Ascending aorta (tissue), 2 donors: Measurements from ENCODE around the gene BRINP1. TPM values are rescaled to one million over a fixed set of nuclear protein-coding genes. Genes with fewer than 3 reads are reported as not detected.

ENCODE experiments used
- DNase-seq, 2 donors: peaks; one replicate each; pipeline ENCODE4 v3.0.0-alpha.2; 2019; ENCODE audit warnings: low spot score in 2 of 2
- H3K27ac ChIP-seq, 2 donors: fragments of 200-600 bp; sonication (generic); one replicate each; pipeline ENCODE4 v1.5.1; 2016 to 2017; ENCODE audit warnings: mild to moderate bottlenecking in 1 of 2
- H3K27me3 ChIP-seq: fragments of 200-600 bp; sonication (generic); one replicate; pipeline ENCODE4 v1.5.1; 2017
- H3K36me3 ChIP-seq, 2 donors: fragments of 200-600 bp; sonication (generic); one replicate each; pipeline ENCODE4 v1.5.1; 2016
- H3K4me1 ChIP-seq, 2 donors: fragments of 200-600 bp; sonication (generic); one replicate each; pipeline ENCODE4 v1.5.1; 2016 to 2017; ENCODE audit warnings: mild to moderate bottlenecking in 1 of 2
- H3K4me3 ChIP-seq, 2 donors: fragments of 200-600 bp; sonication (generic); one replicate each; pipeline ENCODE4 v1.5.1; 2016 to 2017; ENCODE audit warnings: mild to moderate bottlenecking in 1 of 2
- H3K9me3 ChIP-seq, 2 donors: fragments of 200-600 bp; sonication (generic); one replicate each; pipeline ENCODE4 v1.5.1; 2016
- intact Hi-C: fragments of 100-400 bp; cut with DNase I; formaldehyde crosslinking; loops from one replicate; pipeline ENCODE4 v1.15.1; 2023
- total RNA-seq: library from RNA; depleted of rRNA; stranded (reverse); fragments of >200 nt; gene quantifications from one replicate; pipeline ENCODE4 v1.1.0, GENCODE V29; 2016
- TF ChIP-seq, protein P1 (sequence below), 3 experiments: fragments of 200-600 bp in 2 of 3; fragments of 450-650 bp in 1 of 3; sonication (generic) in 2 of 3; IDR thresholded peaks; one replicate each; pipeline ENCODE4 v1.5.1; 2016 to 2019; ENCODE audit warnings: antibody characterized with exemption in 3 of 3, mild to moderate bottlenecking in 1 of 3, moderate library complexity in 1 of 3

The BRINP1 gene
- total RNA-seq, 1 donor from 2014 or later: not detected

DNA sequence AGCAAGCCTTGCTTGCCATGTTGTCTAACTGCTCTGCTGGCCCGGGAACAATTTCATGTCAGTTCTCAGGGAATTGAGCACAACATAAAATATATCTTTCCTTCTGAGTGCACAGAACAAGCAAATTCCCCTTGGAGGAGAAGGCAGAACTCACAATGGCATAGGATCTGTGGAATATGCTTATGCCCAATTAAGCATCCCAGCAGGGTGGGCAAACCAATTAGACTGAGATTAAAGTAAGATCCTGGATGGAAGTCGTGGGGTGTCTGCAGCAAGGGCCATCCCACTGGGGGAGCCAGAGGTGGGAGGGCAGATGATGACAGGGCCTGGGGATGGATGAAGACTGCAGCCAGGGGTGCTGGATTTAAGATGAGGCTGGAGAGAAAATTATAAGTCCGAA is 114.1 kb downstream of the BRINP1 start:
- DNase-seq: no peak
- intact Hi-C loops: no loop called here
- Histone ChIP-seq H3K4me3 (no peak overlapping the region), H3K27ac (no peak overlapping the region), H3K36me3 (no peaks in the 10 kb centered on the region), H3K4me1 (no peaks in the 10 kb centered on the region), H3K27me3 (no peaks in the 10 kb centered on the region), H3K9me3 (no peaks in the 10 kb centered on the region)
- TF ChIP-seq, protein P1, sequence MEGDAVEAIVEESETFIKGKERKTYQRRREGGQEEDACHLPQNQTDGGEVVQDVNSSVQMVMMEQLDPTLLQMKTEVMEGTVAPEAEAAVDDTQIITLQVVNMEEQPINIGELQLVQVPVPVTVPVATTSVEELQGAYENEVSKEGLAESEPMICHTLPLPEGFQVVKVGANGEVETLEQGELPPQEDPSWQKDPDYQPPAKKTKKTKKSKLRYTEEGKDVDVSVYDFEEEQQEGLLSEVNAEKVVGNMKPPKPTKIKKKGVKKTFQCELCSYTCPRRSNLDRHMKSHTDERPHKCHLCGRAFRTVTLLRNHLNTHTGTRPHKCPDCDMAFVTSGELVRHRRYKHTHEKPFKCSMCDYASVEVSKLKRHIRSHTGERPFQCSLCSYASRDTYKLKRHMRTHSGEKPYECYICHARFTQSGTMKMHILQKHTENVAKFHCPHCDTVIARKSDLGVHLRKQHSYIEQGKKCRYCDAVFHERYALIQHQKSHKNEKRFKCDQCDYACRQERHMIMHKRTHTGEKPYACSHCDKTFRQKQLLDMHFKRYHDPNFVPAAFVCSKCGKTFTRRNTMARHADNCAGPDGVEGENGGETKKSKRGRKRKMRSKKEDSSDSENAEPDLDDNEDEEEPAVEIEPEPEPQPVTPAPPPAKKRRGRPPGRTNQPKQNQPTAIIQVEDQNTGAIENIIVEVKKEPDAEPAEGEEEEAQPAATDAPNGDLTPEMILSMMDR (IDR thresholded peaks at IDR 0.05): no peak

DNA sequence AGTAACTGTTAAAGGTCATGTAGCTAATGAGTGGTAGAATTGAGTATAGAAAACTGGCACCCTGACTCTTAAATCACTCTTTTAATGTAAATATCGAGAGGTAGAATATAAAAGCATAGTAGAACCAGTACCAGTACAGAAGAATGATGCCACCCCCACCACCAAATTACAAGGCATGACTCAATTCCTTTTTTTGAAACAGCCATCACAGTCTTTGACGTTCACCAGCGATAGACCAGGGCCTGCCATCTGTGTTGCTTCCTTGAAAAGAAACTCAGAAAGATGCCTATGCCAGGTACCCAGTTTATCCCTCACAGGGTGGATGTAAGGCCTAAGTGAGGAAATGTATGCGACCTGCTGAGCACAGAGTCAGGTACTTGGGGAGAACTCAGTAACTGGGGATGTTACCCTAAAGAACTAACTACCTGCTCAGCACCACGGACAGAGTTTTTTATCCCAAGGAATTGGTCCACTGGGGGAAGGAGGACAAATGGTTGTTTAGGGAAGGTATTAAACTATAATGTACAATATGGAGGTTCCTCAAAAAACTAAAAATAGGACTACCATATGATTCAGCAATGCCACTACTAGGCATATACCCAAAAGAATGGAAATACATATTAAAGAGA is 116.5 kb downstream of the BRINP1 start:
- Histone ChIP-seq H3K9me3 (no peaks in the 10 kb centered on the region), H3K4me3 (no peak overlapping the region), H3K27ac (no peak overlapping the region), H3K36me3 (no peaks in the 10 kb centered on the region), H3K4me1 (no peaks in the 10 kb centered on the region), H3K27me3 (no peaks in the 10 kb centered on the region)
- intact Hi-C loops: no loop called here
- no peak for DNase-seq
- TF ChIP-seq, protein P1 (IDR thresholded peaks at IDR 0.05): no peak

DNA sequence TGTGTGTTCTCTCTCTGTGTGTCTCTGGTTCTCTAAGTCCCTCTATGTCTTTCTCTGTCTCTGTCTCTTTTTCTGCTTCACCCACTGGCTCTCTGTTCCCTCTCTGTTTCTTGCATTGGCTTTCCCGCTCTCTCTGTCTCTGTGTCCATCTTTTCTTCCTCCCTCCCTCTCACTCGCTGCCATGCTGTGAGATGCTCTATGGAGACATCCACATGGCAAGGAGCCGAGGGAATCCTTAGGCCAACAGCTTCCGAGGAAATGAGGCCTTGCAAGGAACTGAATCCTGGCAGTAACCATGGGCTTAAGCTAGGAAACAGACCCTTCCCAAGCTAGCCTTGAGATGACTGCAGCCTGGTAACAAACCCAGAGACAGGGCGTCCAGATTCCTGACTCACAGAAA is 117.3 kb downstream of the BRINP1 start:
- TF ChIP-seq, protein P1 (IDR thresholded peaks at IDR 0.05): no peak
- Histone ChIP-seq H3K4me3 (no peak overlapping the region), H3K36me3 (no peaks in the 10 kb centered on the region), H3K27ac (no peak overlapping the region), H3K27me3 (no peaks in the 10 kb centered on the region), H3K4me1 (no peaks in the 10 kb centered on the region), H3K9me3 (no peaks in the 10 kb centered on the region)
- DNase-seq: no peak
- intact Hi-C loops: no loop called here

DNA sequence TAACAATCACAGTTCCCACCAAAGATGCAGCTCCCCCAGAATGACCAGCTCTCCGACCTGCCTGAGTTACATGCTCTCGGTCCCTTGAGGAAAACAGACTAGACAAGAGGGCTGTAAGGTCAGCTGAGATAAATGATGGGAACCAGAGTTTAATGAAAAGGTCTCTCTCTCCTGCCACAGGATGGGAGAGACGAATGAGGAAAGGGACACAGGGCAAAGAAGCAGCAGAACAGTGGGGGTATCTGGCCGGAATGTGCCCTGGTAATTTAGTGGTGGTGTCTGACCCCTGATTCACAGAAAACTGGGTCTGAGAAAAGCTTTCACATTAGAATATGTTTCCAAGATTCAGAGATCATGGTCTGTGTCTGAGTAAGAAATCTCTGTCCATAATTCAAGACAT is 118.5 kb downstream of the BRINP1 start:
- intact Hi-C loops: no loop called here
- Histone ChIP-seq H3K4me3 (no peak overlapping the region), H3K4me1 (no peaks in the 10 kb centered on the region), H3K27ac (no peak overlapping the region), H3K27me3 (no peaks in the 10 kb centered on the region), H3K36me3 (no peaks in the 10 kb centered on the region), H3K9me3 (no peaks in the 10 kb centered on the region)
- no peak for DNase-seq
- TF ChIP-seq, protein P1 (IDR thresholded peaks at IDR 0.05): no peak

DNA sequence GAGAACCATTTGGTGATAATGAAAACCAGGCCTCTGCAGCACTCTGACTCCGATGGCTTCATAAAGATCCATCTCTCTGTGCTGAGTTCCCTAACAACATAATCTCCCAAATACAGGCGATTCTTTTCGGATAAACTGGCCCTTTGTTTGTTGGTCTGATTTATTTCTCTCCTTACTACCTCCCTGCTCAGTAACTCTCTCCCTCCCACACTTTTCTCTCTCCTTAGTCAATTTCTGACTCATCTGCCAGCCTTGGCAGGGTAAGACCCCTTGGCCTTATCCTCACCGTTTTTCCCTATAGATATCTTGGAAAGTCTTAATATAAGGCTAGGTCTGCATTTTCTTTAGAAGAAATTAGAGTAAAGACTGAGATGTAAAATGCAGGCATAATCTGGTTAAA is 128.7 kb downstream of the BRINP1 start:
- H3K4me3 ChIP-seq: no peak overlapping the region
- H3K4me1 ChIP-seq: no peaks in the 10 kb centered on the region
- no peaks in the 10 kb centered on the region for H3K36me3 ChIP-seq
- H3K27me3 ChIP-seq: no peaks in the 10 kb centered on the region
- no peak overlapping the region for H3K27ac ChIP-seq
- TF ChIP-seq, protein P1 (IDR thresholded peaks at IDR 0.05): no peak
- H3K9me3 ChIP-seq: no peaks in the 10 kb centered on the region
- intact Hi-C loops: no loop called here
- DNase-seq: no peak

DNA sequence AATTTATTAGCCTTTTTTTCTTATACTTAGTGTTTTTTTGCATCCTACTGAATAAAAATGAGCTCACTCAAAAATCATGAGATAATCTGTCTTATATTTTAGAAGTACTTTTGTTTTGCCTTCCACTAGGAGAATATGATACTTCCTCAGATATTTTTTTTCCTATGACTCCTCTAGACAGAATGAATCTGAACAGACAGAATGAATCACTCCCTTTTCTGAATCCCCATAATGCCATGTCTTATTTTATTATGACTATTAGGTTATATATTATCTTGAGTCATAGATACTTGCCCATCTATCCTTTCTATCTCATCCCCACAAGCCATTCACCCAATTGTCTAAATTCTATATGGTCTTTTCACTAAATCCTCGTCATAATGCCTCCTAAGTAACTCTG is 134.6 kb downstream of the BRINP1 start:
- H3K4me3 ChIP-seq: no peak overlapping the region
- intact Hi-C loops: no loop called here
- no peaks in the 10 kb centered on the region for H3K4me1 ChIP-seq
- no peaks in the 10 kb centered on the region for H3K9me3 ChIP-seq
- TF ChIP-seq, protein P1 (IDR thresholded peaks at IDR 0.05): no peak
- no peaks in the 10 kb centered on the region for H3K27me3 ChIP-seq
- H3K36me3 ChIP-seq: no peaks in the 10 kb centered on the region
- H3K27ac ChIP-seq: no peak overlapping the region
- no peak for DNase-seq
